Measurements from ENCODE around the gene ZBTB20.

Gene ZBTB20

GRCh38 chr3:114790752-114791151 lies 356.3 kb downstream of the ZBTB20 start:
- no peak for DNase-seq

- no peak for DNase-seq
These were observed 357.3 kb downstream of the ZBTB20 start for GRCh38 chr3:114789803-114790202.

GRCh38 chr3:114775395-114775794 lies 371.7 kb downstream of the ZBTB20 start:
- DNase-seq = no peak

GRCh38 chr3:114770874-114771273 lies 376.2 kb downstream of the ZBTB20 start:
- no peak for DNase-seq

GRCh38 chr3:114764056-114764492 lies 383.0 kb downstream of the ZBTB20 start:
- no peak for DNase-seq

- no peak for DNase-seq
These were observed 384.9 kb downstream of the ZBTB20 start for GRCh38 chr3:114762144-114762543.

GRCh38 chr3:114760679-114761078 lies 386.4 kb downstream of the ZBTB20 start:
- no peak for DNase-seq

GRCh38 chr3:114758831-114759699 lies 388.0 kb downstream of the ZBTB20 start:
- peak in 6 of 51 donors; percentile 2 to 72 (median 6) for DNase-seq

GRCh38 chr3:114756506-114757279 lies 390.4 kb downstream of the ZBTB20 start:
- DNase-seq = peak in 2 of 51 donors; percentile 1 to 25

- DNase-seq = no peak
These were observed 400.6 kb downstream of the ZBTB20 start for GRCh38 chr3:114746502-114746901.

- DNase-seq = no peak
These were observed 401.5 kb downstream of the ZBTB20 start for GRCh38 chr3:114745322-114746240.

- no peak for DNase-seq
These were observed 403.2 kb downstream of the ZBTB20 start for GRCh38 chr3:114743746-114744485.

GRCh38 chr3:114741066-114741465 lies 406.0 kb downstream of the ZBTB20 start:
- no peak for DNase-seq

GRCh38 chr3:114739627-114740026 lies 407.5 kb downstream of the ZBTB20 start:
- no peak for DNase-seq

- no peak for DNase-seq
These were observed 414.7 kb downstream of the ZBTB20 start for GRCh38 chr3:114732353-114732752.

GRCh38 chr3:114730397-114730796 lies 416.7 kb downstream of the ZBTB20 start:
- DNase-seq = no peak

- no peak for DNase-seq
These were observed 419.7 kb downstream of the ZBTB20 start for GRCh38 chr3:114727373-114727772.

GRCh38 chr3:114725966-114726365 lies 421.1 kb downstream of the ZBTB20 start:
- DNase-seq = no peak

GRCh38 chr3:114722530-114722929 lies 424.6 kb downstream of the ZBTB20 start:
- no peak for DNase-seq

- DNase-seq = no peak
These were observed 425.2 kb downstream of the ZBTB20 start for GRCh38 chr3:114721864-114722263.

- DNase-seq = no peak
These were observed 425.9 kb downstream of the ZBTB20 start for GRCh38 chr3:114721209-114721608.

Data from hypothalamus (tissue), 51 donors.